Measurements from ENCODE around the gene PLD4.

PLD4 gene

GRCh38 chr14:104967386-104968152, 42.9 kb downstream of the PLD4 start:
- H3K36me3 Mint-ChIP-seq: no peaks in the 10 kb centered on the region
- no peaks in the 10 kb centered on the region for H3K9me3 Mint-ChIP-seq
- H3K4me1 Mint-ChIP-seq: no peaks in the 10 kb centered on the region
- H3K4me3 Mint-ChIP-seq: no peak overlapping the region
- H3K27ac Mint-ChIP-seq: no peak overlapping the region
- H3K27me3 Mint-ChIP-seq: peaks cover 4% of the 10 kb centered on the region

DNA sequence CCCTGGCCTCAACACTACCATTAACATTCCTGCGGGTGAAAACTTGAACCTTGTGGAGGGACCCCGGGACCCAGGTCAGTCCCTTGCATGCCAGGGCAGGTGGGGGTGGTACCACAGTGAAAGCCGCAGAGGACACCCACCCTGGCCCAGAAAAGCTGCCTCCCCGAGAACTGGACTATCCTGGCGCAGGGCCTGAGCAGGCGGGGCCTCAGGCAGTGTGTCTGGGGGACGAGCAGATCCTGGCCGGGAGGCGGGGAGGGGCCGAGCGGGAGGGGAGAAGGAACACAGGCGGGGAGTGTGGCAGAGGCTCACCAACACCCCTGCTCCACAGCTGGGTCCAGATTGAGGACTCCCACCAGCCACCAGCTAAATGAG, 43.5 kb downstream of the PLD4 start:
- Mint-ChIP-seq H3K4me3 (no peak overlapping the region), H3K36me3 (no peaks in the 10 kb centered on the region), H3K9me3 (no peaks in the 10 kb centered on the region), H3K4me1 (no peaks in the 10 kb centered on the region), H3K27ac (no peak overlapping the region), H3K27me3 (peaks cover 4% of the 10 kb centered on the region)

GRCh38 chr14:104968541-104969401, 44.1 kb downstream of the PLD4 start:
- H3K9me3 Mint-ChIP-seq: no peaks in the 10 kb centered on the region
- no peak overlapping the region for H3K27ac Mint-ChIP-seq
- H3K27me3 Mint-ChIP-seq: peaks cover 4% of the 10 kb centered on the region
- no peak overlapping the region for H3K4me3 Mint-ChIP-seq
- H3K36me3 Mint-ChIP-seq: no peaks in the 10 kb centered on the region
- no peaks in the 10 kb centered on the region for H3K4me1 Mint-ChIP-seq

- no peaks in the 10 kb centered on the region for H3K36me3 Mint-ChIP-seq
- no peak overlapping the region for H3K4me3 Mint-ChIP-seq
- peaks cover 4% of the 10 kb centered on the region for H3K27me3 Mint-ChIP-seq
- H3K4me1 Mint-ChIP-seq: no peaks in the 10 kb centered on the region
- no peaks in the 10 kb centered on the region for H3K9me3 Mint-ChIP-seq
- no peak overlapping the region for H3K27ac Mint-ChIP-seq
Measured at GRCh38 chr14:104969741-104970230, 45.1 kb downstream of the PLD4 start.

GRCh38 chr14:104970231-104971068, 45.8 kb downstream of the PLD4 start:
- H3K9me3 Mint-ChIP-seq: no peaks in the 10 kb centered on the region
- no peak overlapping the region for H3K4me3 Mint-ChIP-seq
- no peaks in the 10 kb centered on the region for H3K36me3 Mint-ChIP-seq
- peaks cover 4% of the 10 kb centered on the region for H3K27me3 Mint-ChIP-seq
- H3K4me1 Mint-ChIP-seq: no peaks in the 10 kb centered on the region
- H3K27ac Mint-ChIP-seq: no peak overlapping the region

DNA sequence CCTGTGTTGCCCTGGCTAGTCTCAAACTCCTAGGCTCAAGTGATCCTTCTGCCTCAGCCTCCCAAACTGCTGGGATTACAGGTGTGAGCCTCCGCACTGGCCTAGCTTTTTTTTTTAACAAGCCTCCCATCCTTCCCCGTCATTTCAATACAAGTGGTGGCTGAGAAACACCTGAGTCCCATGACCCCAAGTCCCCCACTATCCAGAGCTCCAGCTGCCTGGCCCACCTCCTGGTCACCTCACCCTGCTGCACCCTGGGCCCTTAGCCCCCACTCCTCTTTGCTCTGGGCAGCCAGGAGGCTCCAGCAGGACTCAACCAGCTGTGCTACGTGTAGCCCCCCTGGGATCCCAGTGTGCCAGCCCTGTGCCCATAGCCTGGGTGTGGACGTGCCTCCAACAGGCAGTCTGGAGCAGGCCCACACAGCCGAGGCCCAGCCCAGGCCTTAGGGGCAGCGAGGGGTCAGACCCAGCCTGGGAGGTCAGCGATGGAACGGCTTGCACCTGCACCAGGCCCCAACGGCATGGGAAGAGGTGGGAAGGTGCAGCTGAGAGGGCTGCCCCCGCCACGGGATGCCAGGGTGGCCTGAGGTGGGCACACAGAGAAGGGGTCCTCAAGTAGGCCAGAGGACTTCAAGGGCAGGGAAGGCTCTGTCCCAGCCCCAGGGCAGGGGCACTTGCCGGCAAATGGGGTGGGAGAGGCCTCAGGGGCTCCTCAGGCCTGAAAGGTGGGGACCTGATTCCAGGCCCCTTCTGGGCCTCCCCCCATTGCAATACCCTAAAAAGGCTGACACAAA, 47.0 kb downstream of the PLD4 start:
- Mint-ChIP-seq H3K27ac (no peak overlapping the region), H3K4me3 (no peak overlapping the region), H3K4me1 (peaks cover 7% of the 10 kb centered on the region), H3K27me3 (peaks cover 8% of the 10 kb centered on the region), H3K9me3 (no peaks in the 10 kb centered on the region), H3K36me3 (no peaks in the 10 kb centered on the region)

DNA sequence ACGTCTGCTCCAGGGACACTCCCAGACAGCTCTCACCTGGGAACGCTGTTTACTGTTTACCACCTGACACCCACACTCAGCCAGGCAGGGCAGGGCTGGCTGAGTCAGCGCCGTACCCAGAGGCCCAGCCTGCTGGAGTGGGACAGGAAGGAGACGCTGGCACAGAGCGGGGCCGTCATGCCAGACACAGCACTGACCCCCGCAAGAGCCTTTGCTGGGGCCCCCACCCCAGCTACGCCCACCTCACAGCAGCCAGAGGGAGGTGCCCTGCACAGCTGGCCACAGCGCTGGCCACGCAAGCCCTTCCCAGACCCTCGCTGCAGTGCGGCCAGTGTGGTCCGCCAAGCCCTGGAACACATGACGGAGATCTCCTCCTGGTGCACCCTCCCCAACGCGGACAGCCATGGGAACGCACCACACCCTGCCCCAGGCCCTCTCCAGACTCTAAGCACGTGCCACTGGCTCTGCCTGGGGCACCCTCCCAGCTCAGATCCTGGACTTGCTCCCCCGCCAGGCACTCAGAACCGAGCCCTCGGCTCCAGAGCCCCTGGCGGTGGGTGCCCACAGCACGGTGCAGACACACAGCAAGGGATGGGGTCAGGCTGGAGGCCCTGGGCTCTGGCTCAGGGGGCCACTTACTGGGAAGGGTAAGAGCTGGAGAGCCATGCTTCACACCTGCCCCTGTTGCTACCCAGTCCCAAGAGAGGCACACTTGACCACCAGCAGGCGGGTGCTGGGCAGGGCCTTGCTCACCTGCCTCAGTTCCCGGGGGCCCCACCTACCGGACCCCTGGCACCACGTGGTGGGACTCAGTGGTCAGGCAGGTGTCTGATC, 47.8 kb downstream of the PLD4 start:
- Mint-ChIP-seq H3K4me3 (no peak overlapping the region), H3K27ac (no peak overlapping the region), H3K27me3 (peaks cover 8% of the 10 kb centered on the region), H3K36me3 (no peaks in the 10 kb centered on the region), H3K9me3 (no peaks in the 10 kb centered on the region), H3K4me1 (peaks cover 8% of the 10 kb centered on the region)

GRCh38 chr14:104973135-104973384, 48.4 kb downstream of the PLD4 start:
- Mint-ChIP-seq H3K27ac (no peak overlapping the region), H3K9me3 (no peaks in the 10 kb centered on the region), H3K4me1 (peaks cover 12% of the 10 kb centered on the region), H3K27me3 (peaks cover 8% of the 10 kb centered on the region), H3K4me3 (no peak overlapping the region), H3K36me3 (no peaks in the 10 kb centered on the region)

DNA sequence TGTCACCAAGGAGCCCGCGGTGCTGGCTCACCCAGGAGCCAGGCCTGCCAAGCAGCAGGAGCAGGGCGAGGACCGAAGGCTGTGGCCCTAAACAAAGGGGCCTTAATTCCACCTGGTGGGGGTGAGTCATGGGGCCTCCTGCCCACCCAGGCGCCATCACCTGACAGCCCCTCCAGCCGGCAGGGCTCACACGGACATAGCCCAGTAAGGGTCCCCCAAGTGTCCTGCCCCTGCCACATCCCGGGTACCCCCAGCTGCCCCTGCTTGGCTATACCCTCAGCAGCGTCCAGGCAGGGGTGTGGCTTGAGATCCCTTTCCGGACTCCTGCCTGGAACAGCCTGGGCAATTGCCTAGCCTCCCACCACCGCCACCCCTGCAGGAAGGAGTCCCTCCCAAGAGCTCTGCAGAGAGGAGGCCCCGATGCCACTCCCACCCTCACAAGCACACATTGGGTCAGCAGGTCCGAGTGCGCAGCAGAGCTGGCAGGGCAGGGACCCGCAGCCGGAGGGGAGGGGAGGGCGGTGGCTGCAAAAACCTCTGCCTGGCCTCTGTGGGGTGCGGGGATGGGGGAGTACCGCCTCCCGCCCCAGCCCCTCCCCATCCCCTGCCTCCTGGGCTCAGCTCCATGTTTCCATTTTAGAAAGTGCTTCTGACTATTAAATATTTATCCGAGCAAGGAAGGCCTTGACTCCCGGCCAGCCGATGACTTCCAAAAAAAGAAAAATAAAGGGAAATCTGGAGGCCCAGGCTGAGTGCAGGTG, 48.9 kb downstream of the PLD4 start:
- Mint-ChIP-seq H3K4me1 (peaks cover 12% of the 10 kb centered on the region), H3K27me3 (peaks cover 8% of the 10 kb centered on the region), H3K9me3 (no peaks in the 10 kb centered on the region), H3K4me3 (no peak overlapping the region), H3K36me3 (no peaks in the 10 kb centered on the region), H3K27ac (no peak overlapping the region)

- H3K27ac Mint-ChIP-seq: no peak overlapping the region
- no peaks in the 10 kb centered on the region for H3K36me3 Mint-ChIP-seq
- peaks cover 12% of the 10 kb centered on the region for H3K4me1 Mint-ChIP-seq
- peaks cover 6% of the 10 kb centered on the region for H3K27me3 Mint-ChIP-seq
- H3K9me3 Mint-ChIP-seq: no peaks in the 10 kb centered on the region
- H3K4me3 Mint-ChIP-seq: no peak overlapping the region
Measured at GRCh38 chr14:104974146-104974541, 49.5 kb downstream of the PLD4 start.

- Mint-ChIP-seq H3K9me3 (no peaks in the 10 kb centered on the region), H3K27me3 (peaks cover 4% of the 10 kb centered on the region), H3K4me3 (no peak overlapping the region), H3K36me3 (no peaks in the 10 kb centered on the region), H3K4me1 (peaks cover 12% of the 10 kb centered on the region), H3K27ac (no peak overlapping the region)
Measured at GRCh38 chr14:104974665-104975390, 50.1 kb downstream of the PLD4 start.

- no peaks in the 10 kb centered on the region for H3K9me3 Mint-ChIP-seq
- H3K36me3 Mint-ChIP-seq: no peaks in the 10 kb centered on the region
- H3K4me3 Mint-ChIP-seq: no peak overlapping the region
Measured at GRCh38 chr14:104975481-104976197, 51.0 kb downstream of the PLD4 start.

More at GRCh38 chr14:104975481-104976197, 51.0 kb downstream of the PLD4 start:
- peaks cover 4% of the 10 kb centered on the region for H3K27me3 Mint-ChIP-seq
- H3K4me1 Mint-ChIP-seq: peaks cover 12% of the 10 kb centered on the region
- no peak overlapping the region for H3K27ac Mint-ChIP-seq
